Activated CD8-positive, alpha-beta T cell treated with anti-CD3 and anti-CD28 coated beads, Interleukin-2, amount 10 ng/mL, durations not matched to agents 7 days and 5 days (primary cell): Measurements from ENCODE around the gene MRPL4. TPM values are rescaled to one million over a fixed set of nuclear protein-coding genes. Genes with fewer than 3 reads are reported as not detected.
A peak's percentile ranks its signal among the peaks of the same experiment; 100 is the strongest.

Experiments
- ATAC-seq: fragments of 150-1000 bp; cut with Tn5 transposase; one replicate; pipeline ENCODE4 v1.10.0; 2021; ENCODE audit warnings: moderate library complexity
- CTCF ChIA-PET: fragments of 350-600 bp; sonication (Branson Sonifier 250); formaldehyde crosslinking; loops from one replicate; lab custom pipeline; 2021; ENCODE audit warnings: antibody characterized with exemption; lab: Charles Lee
- POLR2A ChIA-PET: fragments of 350-600 bp; sonication (Branson Sonifier 250); formaldehyde crosslinking; loops from one replicate; lab custom pipeline; 2021; ENCODE audit warnings: antibody characterized with exemption; lab: Charles Lee
- DNase-seq: peaks from one replicate; pipeline ENCODE4 v3.0.0-alpha.2; 2020
- H3K27ac Mint-ChIP-seq: one replicate; pipeline ENCODE4 v1.8.0; 2021; ENCODE audit warnings: mild to moderate bottlenecking, mixed read lengths
- H3K27me3 Mint-ChIP-seq: one replicate; pipeline ENCODE4 v1.8.0; 2021; ENCODE audit warnings: low read depth, mixed read lengths
- H3K36me3 Mint-ChIP-seq: one replicate; pipeline ENCODE4 v1.8.0; 2021; ENCODE audit warnings: low read depth, mixed read lengths
- H3K4me1 Mint-ChIP-seq: one replicate; pipeline ENCODE4 v1.8.0; 2021; ENCODE audit warnings: low read depth, mixed read lengths
- H3K4me3 Mint-ChIP-seq: one replicate; pipeline ENCODE4 v1.8.0; 2021; ENCODE audit warnings: mild to moderate bottlenecking, mixed read lengths
- H3K9me3 Mint-ChIP-seq: one replicate; pipeline ENCODE4 v1.8.0; 2022; ENCODE audit warnings: mixed read lengths; ENCODE audit not compliant: insufficient read depth
- total RNA-seq, 2 experiments: library from RNA; stranded (reverse); gene quantifications; one replicate each; pipeline ENCODE4 v1.2.3, GENCODE V29; 2021

The MRPL4 gene
- total RNA-seq, 2 experiments from 2014 or later: 85.9 to 87.0 TPM

- DNase-seq (peak; percentile 46), ATAC-seq (peak; percentile 58)
- H3K9me3 Mint-ChIP-seq: no peaks in the 10 kb centered on the region
- no peaks in the 10 kb centered on the region for H3K27me3 Mint-ChIP-seq
- no peak overlapping the region for H3K4me3 Mint-ChIP-seq
- ChIA-PET CTCF (interaction anchor here (0.8 to 1.9 kb wide), 7 partner anchors 9 to 32 kb away, joined by 3 to 9 read pairs (median 3); partner anchors contain the start of gene MRPL4), POLR2A (interaction anchor here (1.2 to 1.6 kb wide), 2 partner anchors 16 to 25 kb away, joined by 4 to 6 read pairs; partner anchors contain the start of gene DNMT1)
- no peaks in the 10 kb centered on the region for H3K36me3 Mint-ChIP-seq
- H3K27ac Mint-ChIP-seq: no peak overlapping the region
- peaks cover 4% of the 10 kb centered on the region for H3K4me1 Mint-ChIP-seq
Measured at GRCh38 chr19:10219678-10220077, 32.3 kb upstream of the MRPL4 start.

GRCh38 chr19:10220695-10221094, 31.3 kb upstream of the MRPL4 start:
- Mint-ChIP-seq H3K9me3 (no peaks in the 10 kb centered on the region), H3K4me3 (no peak overlapping the region), H3K27ac (no peak overlapping the region), H3K36me3 (no peaks in the 10 kb centered on the region), H3K27me3 (no peaks in the 10 kb centered on the region), H3K4me1 (peaks cover 4% of the 10 kb centered on the region)
- ChIA-PET POLR2A (interaction anchor here (1.1 to 1.6 kb wide), 3 partner anchors 12 to 26 kb away, joined by 3 to 6 read pairs (median 4); partner anchors contain the start of gene DNMT1), CTCF (interaction anchor here (0.9 to 1.9 kb wide), 5 partner anchors 8 to 30 kb away, joined by 3 to 9 read pairs (median 5); no protein-coding TSS in a partner anchor)
- no peak for DNase-seq
- ATAC-seq: no peak

GRCh38 chr19:10222201-10222890, 29.7 kb upstream of the MRPL4 start:
- ChIA-PET CTCF (interaction anchor here (0.9 to 1.6 kb wide), 3 partner anchors 23 to 36 kb away, joined by 3 to 8 read pairs (median 3); no protein-coding TSS in a partner anchor), POLR2A (interaction anchor here (1.4 kb wide), 1 partner anchor 14 kb away, joined by 4 read pairs; no protein-coding TSS in a partner anchor)
- H3K9me3 Mint-ChIP-seq: no peaks in the 10 kb centered on the region
- H3K4me1 Mint-ChIP-seq: peaks cover 4% of the 10 kb centered on the region
- DNase-seq (no peak), ATAC-seq (no peak)
- H3K36me3 Mint-ChIP-seq: no peaks in the 10 kb centered on the region
- no peak overlapping the region for H3K27ac Mint-ChIP-seq
- no peak overlapping the region for H3K4me3 Mint-ChIP-seq
- no peaks in the 10 kb centered on the region for H3K27me3 Mint-ChIP-seq

GRCh38 chr19:10223488-10224213, 28.4 kb upstream of the MRPL4 start:
- Mint-ChIP-seq H3K27me3 (no peaks in the 10 kb centered on the region), H3K36me3 (no peaks in the 10 kb centered on the region), H3K9me3 (no peaks in the 10 kb centered on the region), H3K4me1 (peaks cover 4% of the 10 kb centered on the region), H3K4me3 (no peak overlapping the region), H3K27ac (no peak overlapping the region)
- DNase-seq (no peak), ATAC-seq (no peak)
- POLR2A ChIA-PET: interaction anchor here (0.6 to 1.4 kb wide), 2 partner anchors 13 to 19 kb away, joined by 3 to 4 read pairs; no protein-coding TSS in a partner anchor
- CTCF ChIA-PET: no interaction called here

GRCh38 chr19:10224337-10224736, 27.7 kb upstream of the MRPL4 start:
- Mint-ChIP-seq H3K4me1 (peaks cover 7% of the 10 kb centered on the region), H3K9me3 (no peaks in the 10 kb centered on the region), H3K36me3 (no peaks in the 10 kb centered on the region), H3K27me3 (no peaks in the 10 kb centered on the region), H3K4me3 (no peak overlapping the region), H3K27ac (no peak overlapping the region)
- ATAC-seq: no peak
- POLR2A ChIA-PET: no interaction called here
- CTCF ChIA-PET: interaction anchor here (6.7 kb wide), 1 partner anchor 26 kb away, joined by 62 read pairs; the partner anchor contains the start of gene MRPL4
- DNase-seq: no peak

- H3K4me3 Mint-ChIP-seq: no peak overlapping the region
- CTCF ChIA-PET: interaction anchor here (6.7 kb wide), 1 partner anchor 24 kb away, joined by 62 read pairs; the partner anchor contains the start of gene MRPL4
- H3K36me3 Mint-ChIP-seq: no peaks in the 10 kb centered on the region
- peaks cover 13% of the 10 kb centered on the region for H3K4me1 Mint-ChIP-seq
- ATAC-seq (no peak), DNase-seq (no peak)
- H3K27me3 Mint-ChIP-seq: no peaks in the 10 kb centered on the region
- POLR2A ChIA-PET: interaction anchor here (0.6 kb wide), 2 partner anchors 10 to 15 kb away, joined by 3 read pairs; no protein-coding TSS in a partner anchor
- H3K9me3 Mint-ChIP-seq: no peaks in the 10 kb centered on the region
- no peak overlapping the region for H3K27ac Mint-ChIP-seq
Measured at GRCh38 chr19:10226021-10226375, 26.0 kb upstream of the MRPL4 start.

- no peak overlapping the region for H3K27ac Mint-ChIP-seq
- no peaks in the 10 kb centered on the region for H3K9me3 Mint-ChIP-seq
- H3K36me3 Mint-ChIP-seq: no peaks in the 10 kb centered on the region
- peaks cover 14% of the 10 kb centered on the region for H3K4me1 Mint-ChIP-seq
- no peak overlapping the region for H3K4me3 Mint-ChIP-seq
- POLR2A ChIA-PET: interaction anchor here (0.6 kb wide), 1 partner anchor 186 kb away, joined by 4 read pairs; no protein-coding TSS in a partner anchor
- CTCF ChIA-PET: interaction anchor here (6.7 kb wide), 1 partner anchor 24 kb away, joined by 62 read pairs; the partner anchor contains the start of gene MRPL4
- no peak for ATAC-seq
- H3K27me3 Mint-ChIP-seq: no peaks in the 10 kb centered on the region
- DNase-seq: no peak
Measured at GRCh38 chr19:10226376-10227025, 25.5 kb upstream of the MRPL4 start.

GRCh38 chr19:10227026-10227971, 24.7 kb upstream of the MRPL4 start:
- Mint-ChIP-seq H3K27me3 (no peaks in the 10 kb centered on the region), H3K9me3 (no peaks in the 10 kb centered on the region), H3K27ac (no peak overlapping the region), H3K36me3 (no peaks in the 10 kb centered on the region), H3K4me3 (no peak overlapping the region), H3K4me1 (peaks cover 12% of the 10 kb centered on the region)
- ATAC-seq (no peak), DNase-seq (no peak)
- CTCF ChIA-PET: interaction anchor here (1.9 to 6.7 kb wide), 2 partner anchors 17 to 23 kb away, joined by 7 to 62 read pairs; partner anchors contain the start of gene MRPL4
- POLR2A ChIA-PET: interaction anchor here (0.6 kb wide), 1 partner anchor 185 kb away, joined by 4 read pairs; no protein-coding TSS in a partner anchor

- ATAC-seq (no peak), DNase-seq (no peak)
- Mint-ChIP-seq H3K27me3 (no peaks in the 10 kb centered on the region), H3K36me3 (no peaks in the 10 kb centered on the region), H3K4me1 (peaks cover 10% of the 10 kb centered on the region), H3K9me3 (no peaks in the 10 kb centered on the region), H3K4me3 (no peak overlapping the region), H3K27ac (no peak overlapping the region)
- CTCF ChIA-PET: interaction anchor here (0.6 to 6.7 kb wide), 12 partner anchors 8 to 361 kb away, joined by 3 to 62 read pairs (median 5); partner anchors contain the start of genes DNMT1, ICAM1 and MRPL4
- POLR2A ChIA-PET: interaction anchor here (0.6 kb wide), 1 partner anchor 23 kb away, joined by 3 read pairs; no protein-coding TSS in a partner anchor
Measured at GRCh38 chr19:10228393-10228792, 23.6 kb upstream of the MRPL4 start.

- ATAC-seq: no peak
- H3K4me1 Mint-ChIP-seq: peaks cover 10% of the 10 kb centered on the region
- H3K36me3 Mint-ChIP-seq: no peaks in the 10 kb centered on the region
- peak overlapping the region; percentile 43 for H3K27ac Mint-ChIP-seq
- POLR2A ChIA-PET: interaction anchor here (0.6 kb wide), 1 partner anchor 23 kb away, joined by 3 read pairs; no protein-coding TSS in a partner anchor
- H3K27me3 Mint-ChIP-seq: no peaks in the 10 kb centered on the region
- H3K9me3 Mint-ChIP-seq: no peaks in the 10 kb centered on the region
- DNase-seq: peak; percentile 56
- H3K4me3 Mint-ChIP-seq: no peak overlapping the region
- CTCF ChIA-PET: interaction anchor here (0.6 to 6.7 kb wide), 14 partner anchors 9 to 361 kb away, joined by 3 to 62 read pairs (median 4); partner anchors contain the start of genes DNMT1, ICAM1 and MRPL4
Measured at GRCh38 chr19:10228920-10229319, 23.1 kb upstream of the MRPL4 start.
